ENCODE results near the gene BEND7. TPM values are rescaled to one million over a fixed set of nuclear protein-coding genes. Genes with fewer than 3 reads are reported as not detected.

BEND7 gene
- total RNA-seq, 3 donors from 2014 or later = 17.1 to 33.4 (median 28.7) TPM

GRCh38 chr10:13563481-13564445 is 34.9 kb upstream of the BEND7 start:
- DNase-seq (no peak), ATAC-seq (no peak)
- Histone ChIP-seq H3K9me3 (no peaks in the 10 kb centered on the region), H3K4me3 (no peak overlapping the region), H3K4me1 (ENCODE audit: low read depth) (no peaks in the 10 kb centered on the region), H3K36me3 (ENCODE audit: low read depth) (no peaks in the 10 kb centered on the region)
- intact Hi-C loops (cut with DNase I, micrococcal nuclease) = no loop called here
- TF ChIP-seq CTCF (IDR thresholded peaks at IDR 0.05) = no peak

- DNase-seq (no peak), ATAC-seq (no peak)
- Histone ChIP-seq H3K36me3 (ENCODE audit: low read depth) (no peaks in the 10 kb centered on the region), H3K4me1 (ENCODE audit: low read depth) (no peaks in the 10 kb centered on the region), H3K9me3 (no peaks in the 10 kb centered on the region), H3K4me3 (no peak overlapping the region)
- no peak for TF ChIP-seq CTCF (IDR thresholded peaks at IDR 0.05)
- intact Hi-C loops (cut with DNase I, micrococcal nuclease) = no loop called here
Observed at GRCh38 chr10:13560597-13560996, 31.8 kb upstream of the BEND7 start.

GRCh38 chr10:13559124-13559700 is 30.4 kb upstream of the BEND7 start:
- ATAC-seq (no peak), DNase-seq (no peak)
- intact Hi-C loops (cut with DNase I, micrococcal nuclease) = no loop called here
- no peaks in the 10 kb centered on the region for H3K4me1 ChIP-seq (ENCODE audit: low read depth)
- H3K9me3 ChIP-seq = no peaks in the 10 kb centered on the region
- no peak overlapping the region for H3K4me3 ChIP-seq
- H3K36me3 ChIP-seq (ENCODE audit: low read depth) = no peaks in the 10 kb centered on the region
- TF ChIP-seq CTCF (IDR thresholded peaks at IDR 0.05) = no peak

- no peak for ATAC-seq
- intact Hi-C loops (cut with DNase I, micrococcal nuclease) = no loop called here
- Histone ChIP-seq H3K36me3 (ENCODE audit: low read depth) (no peaks in the 10 kb centered on the region), H3K4me3 (no peak overlapping the region), H3K9me3 (peaks cover under 1% of the 10 kb centered on the region), H3K4me1 (ENCODE audit: low read depth) (no peaks in the 10 kb centered on the region)
- no peak for DNase-seq
- no peak for TF ChIP-seq CTCF (IDR thresholded peaks at IDR 0.05)
Observed at GRCh38 chr10:13555884-13556510, 27.2 kb upstream of the BEND7 start.

- no peaks in the 10 kb centered on the region for H3K4me1 ChIP-seq (ENCODE audit: low read depth)
- intact Hi-C loops (cut with DNase I, micrococcal nuclease) = no loop called here
- H3K4me3 ChIP-seq = no peak overlapping the region
- no peak for DNase-seq
- TF ChIP-seq CTCF (IDR thresholded peaks at IDR 0.05) = no peak
- ATAC-seq = no peak
- H3K9me3 ChIP-seq = peaks cover 5% of the 10 kb centered on the region
- H3K36me3 ChIP-seq (ENCODE audit: low read depth) = no peaks in the 10 kb centered on the region
Observed at GRCh38 chr10:13550802-13551201, 22.0 kb upstream of the BEND7 start.
